AG04449 (cell line): ENCODE results near the gene CLCNKA.

Experiments
- CTCF ChIA-PET: fragments of 350-600 bp; formaldehyde crosslinking; extraction: SDS; loops from one replicate; lab custom pipeline; 2021; ENCODE audit warnings: antibody characterized with exemption; lab: Yijun Ruan, JAX
- POLR2A ChIA-PET: fragments of 400-600, 350-600 bp; formaldehyde crosslinking; extraction: SDS; loops from one replicate; lab custom pipeline; 2020; ENCODE audit warnings: antibody characterized with exemption, inconsistent platforms; lab: Yijun Ruan, JAX
- DNase-seq: peaks from one replicate; pipeline ENCODE4 v3.0.0-alpha.2; 2010; ENCODE audit warnings: low read depth, low spot score
- H3K4me3 ChIP-seq: 2 replicates; pipeline ENCODE4 v1.5.1; 2011; ENCODE audit warnings: low read depth, mild to moderate bottlenecking, control low read depth, low read length
- TF ChIP-seq, protein P1 (sequence below): IDR thresholded peaks from one replicate; pipeline ENCODE4 v1.5.1; 2011; ENCODE audit warnings: mild to moderate bottlenecking, moderate library complexity, low read length, control low read depth, inconsistent platforms; ENCODE audit not compliant: insufficient read depth; ENCODE audit errors: missing control alignments

The CLCNKA gene

DNA sequence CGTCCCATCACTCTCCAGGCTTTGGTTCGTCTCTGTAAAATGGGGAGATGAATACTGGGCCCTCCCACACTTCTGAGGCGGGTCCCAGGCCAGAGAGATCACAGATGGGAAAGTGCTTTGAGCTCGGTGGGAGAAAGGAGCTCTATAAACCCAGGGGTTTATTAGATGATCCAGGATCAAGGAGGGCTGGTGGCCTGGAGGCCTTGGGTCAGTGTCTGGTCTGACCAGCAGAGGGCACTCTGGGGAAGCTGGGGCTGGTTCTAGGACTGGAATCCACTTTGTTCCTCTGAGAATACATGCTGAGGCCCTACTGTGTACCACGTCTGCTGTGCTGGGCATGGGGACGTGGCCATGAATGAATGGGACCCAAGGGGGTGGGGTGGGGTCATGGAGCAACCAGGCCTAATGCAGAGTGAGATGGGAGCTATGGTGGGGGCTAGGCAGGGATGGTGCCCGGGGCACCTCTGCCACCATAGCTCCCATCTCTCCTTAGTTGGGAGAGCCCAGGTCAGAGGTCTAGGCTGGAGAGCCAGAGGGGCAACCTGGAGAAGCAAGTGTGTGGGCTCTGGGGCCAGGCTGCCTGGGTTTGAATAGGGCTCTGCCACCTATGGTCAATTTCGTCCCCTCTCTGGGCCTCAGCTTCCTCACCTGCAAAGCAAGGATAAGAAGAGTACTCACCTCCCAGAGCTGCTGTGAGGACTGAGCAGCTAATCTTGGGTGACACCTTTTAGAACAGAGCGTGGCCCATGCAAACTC lies 60.6 kb downstream of the CLCNKA start:
- POLR2A ChIA-PET, result no interaction called here

DNA sequence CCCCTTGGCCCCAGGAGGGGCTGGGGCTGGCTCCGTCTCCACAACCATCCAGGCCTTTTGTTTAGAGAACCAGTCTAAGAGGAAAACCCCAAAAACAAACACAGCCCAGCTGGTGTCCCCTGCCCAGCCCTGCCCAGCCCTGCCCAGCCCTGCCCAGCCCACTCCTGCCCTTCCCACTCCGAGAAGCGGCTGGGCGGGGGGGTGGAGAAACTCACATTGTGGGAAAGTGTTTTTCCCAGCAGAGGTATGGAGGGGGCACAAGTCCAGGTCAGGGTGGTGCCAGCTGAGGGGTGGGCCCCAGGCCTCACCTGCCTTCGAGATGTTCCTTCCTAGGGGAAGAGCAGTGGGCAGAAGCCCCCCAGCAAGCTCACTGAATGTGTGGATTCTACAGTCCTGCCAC lies 61.6 kb downstream of the CLCNKA start:
- DNase-seq, result no peak
- H3K4me3 ChIP-seq, result no peak overlapping the region
- ChIA-PET CTCF (interaction anchor here (1.0 to 22.9 kb wide), 20 partner anchors 8 to 280 kb away, joined by 3 to 1006 read pairs (median 50); partner anchors contain the start of genes CPLANE2, EPHA2 and FAM131C), POLR2A (no interaction called here)
- TF ChIP-seq, protein P1, sequence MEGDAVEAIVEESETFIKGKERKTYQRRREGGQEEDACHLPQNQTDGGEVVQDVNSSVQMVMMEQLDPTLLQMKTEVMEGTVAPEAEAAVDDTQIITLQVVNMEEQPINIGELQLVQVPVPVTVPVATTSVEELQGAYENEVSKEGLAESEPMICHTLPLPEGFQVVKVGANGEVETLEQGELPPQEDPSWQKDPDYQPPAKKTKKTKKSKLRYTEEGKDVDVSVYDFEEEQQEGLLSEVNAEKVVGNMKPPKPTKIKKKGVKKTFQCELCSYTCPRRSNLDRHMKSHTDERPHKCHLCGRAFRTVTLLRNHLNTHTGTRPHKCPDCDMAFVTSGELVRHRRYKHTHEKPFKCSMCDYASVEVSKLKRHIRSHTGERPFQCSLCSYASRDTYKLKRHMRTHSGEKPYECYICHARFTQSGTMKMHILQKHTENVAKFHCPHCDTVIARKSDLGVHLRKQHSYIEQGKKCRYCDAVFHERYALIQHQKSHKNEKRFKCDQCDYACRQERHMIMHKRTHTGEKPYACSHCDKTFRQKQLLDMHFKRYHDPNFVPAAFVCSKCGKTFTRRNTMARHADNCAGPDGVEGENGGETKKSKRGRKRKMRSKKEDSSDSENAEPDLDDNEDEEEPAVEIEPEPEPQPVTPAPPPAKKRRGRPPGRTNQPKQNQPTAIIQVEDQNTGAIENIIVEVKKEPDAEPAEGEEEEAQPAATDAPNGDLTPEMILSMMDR, result no peak

More for the DNA sequence above, 60.6 kb downstream of the CLCNKA start:
- TF ChIP-seq, protein P1, result peak; percentile 88
- CTCF ChIA-PET, result interaction anchor here (0.6 to 22.9 kb wide), 40 partner anchors 13 to 293 kb away, joined by 3 to 1006 read pairs (median 5); partner anchors contain the start of genes CPLANE2, EPHA2, FAM131C and FBXO42
- DNase-seq, result no peak
- no peak overlapping the region for H3K4me3 ChIP-seq
